Trophoblast cell (in vitro differentiated cells and primary cell): ENCODE results near the gene SSPN.

Source experiments
- DNase-seq, 2 donors: peaks; one replicate each; pipeline ENCODE4 v3.0.0-alpha.2; 2016
- H2AFZ ChIP-seq: 2 replicates; pipeline ENCODE4 v1.6.1; 2013; ENCODE audit warnings: low read length, moderate library complexity, mild to moderate bottlenecking; ENCODE audit not compliant: insufficient read depth, poor library complexity
- H2AK5ac ChIP-seq: 2 replicates; pipeline ENCODE4 v1.6.1; 2013; ENCODE audit warnings: mild to moderate bottlenecking, low read length
- H2BK120ac ChIP-seq: 2 replicates; pipeline ENCODE4 v1.6.1; 2013; ENCODE audit warnings: low read length, mild to moderate bottlenecking, moderate library complexity; ENCODE audit not compliant: insufficient read depth, poor library complexity
- H2BK12ac ChIP-seq: 2 replicates; pipeline ENCODE4 v1.6.1; 2013; ENCODE audit warnings: mild to moderate bottlenecking, low read length, moderate library complexity
- H2BK5ac ChIP-seq: 2 replicates; pipeline ENCODE4 v1.6.1; 2013; ENCODE audit warnings: low read length, low read depth, moderate library complexity, mild to moderate bottlenecking; ENCODE audit not compliant: poor library complexity
- H3K14ac ChIP-seq: 2 replicates; pipeline ENCODE4 v1.6.1; 2013; ENCODE audit warnings: mild to moderate bottlenecking, low read length
- H3K18ac ChIP-seq: 2 replicates; pipeline ENCODE4 v1.6.1; 2013; ENCODE audit warnings: mild to moderate bottlenecking, low read length
- H3K23ac ChIP-seq: 2 replicates; pipeline ENCODE4 v1.6.1; 2013; ENCODE audit warnings: low read length
- H3K27ac ChIP-seq: 2 replicates; pipeline ENCODE4 v1.5.1; 2013; ENCODE audit warnings: low read depth, mild to moderate bottlenecking, inconsistent platforms, low read length, moderate library complexity
- H3K27me3 ChIP-seq: 2 replicates; pipeline ENCODE4 v1.6.1; 2013; ENCODE audit warnings: inconsistent platforms, mild to moderate bottlenecking, low read length, moderate library complexity; ENCODE audit not compliant: insufficient read depth
- H3K36me3 ChIP-seq, 2 experiments: 1 replicate in 1 of 2; 2 replicates in 1 of 2; pipeline ENCODE4 v1.6.1; 2013; ENCODE audit warnings: low read length in 2 of 2, mild to moderate bottlenecking in 2 of 2, moderate library complexity in 1 of 2; ENCODE audit not compliant: insufficient read depth in 2 of 2, control insufficient read depth in 1 of 2
- H3K4ac ChIP-seq: 2 replicates; pipeline ENCODE4 v1.6.1; 2013; ENCODE audit warnings: low read depth, mild to moderate bottlenecking, low read length, moderate library complexity
- H3K4me1 ChIP-seq, 2 experiments: 1 replicate in 1 of 2; 2 replicates in 1 of 2; pipeline ENCODE4 v1.6.1; 2013; ENCODE audit warnings: low read length in 2 of 2, mild to moderate bottlenecking in 2 of 2, moderate library complexity in 1 of 2; ENCODE audit not compliant: insufficient read depth in 2 of 2, control insufficient read depth in 1 of 2
- H3K4me2 ChIP-seq: 2 replicates; pipeline ENCODE4 v1.6.1; 2013; ENCODE audit warnings: inconsistent platforms, mild to moderate bottlenecking, low read length, moderate library complexity
- H3K4me3 ChIP-seq: 2 replicates; pipeline ENCODE4 v1.5.1; 2013; ENCODE audit warnings: mild to moderate bottlenecking, low read depth, low read length, inconsistent platforms
- H3K79me1 ChIP-seq: one replicate; pipeline ENCODE4 v1.6.1; 2013; ENCODE audit warnings: low read length
- H3K79me2 ChIP-seq: 2 replicates; pipeline ENCODE4 v1.6.1; 2013; ENCODE audit warnings: low read length, mild to moderate bottlenecking; ENCODE audit not compliant: control insufficient read depth, insufficient read depth, poor library complexity
- H3K9ac ChIP-seq: 2 replicates; pipeline ENCODE4 v1.6.1; 2013; ENCODE audit warnings: mild to moderate bottlenecking, low read length
- H3K9me3 ChIP-seq: 2 replicates; pipeline ENCODE4 v1.6.1; 2013; ENCODE audit warnings: low read depth, mild to moderate bottlenecking, control low read depth, inconsistent platforms, low read length; ENCODE audit not compliant: insufficient read depth
- H4K12ac ChIP-seq: 2 replicates; pipeline ENCODE4 v1.6.1; 2013; ENCODE audit warnings: low read depth, mild to moderate bottlenecking, low read length, moderate library complexity
- H4K8ac ChIP-seq: 2 replicates; pipeline ENCODE4 v1.6.1; 2013; ENCODE audit warnings: low read depth, mild to moderate bottlenecking, low read length, moderate library complexity
- H4K91ac ChIP-seq: one replicate; pipeline ENCODE4 v1.6.1; 2013; ENCODE audit warnings: low read depth, mild to moderate bottlenecking, low read length, moderate library complexity
- WGBS: extraction: QIAGEN DNeasy Blood & Tissue Kit; methylation state at CpG from one replicate; pipeline ENCODE4 v1.1.7; 2013; ENCODE audit warnings: missing lambda C conversion rate; ENCODE audit not compliant: insufficient read length, insufficient coverage; ENCODE audit errors: extremely low coverage; 5-methylcytosine and 5-hydroxymethylcytosine counted together

SSPN gene

DNA sequence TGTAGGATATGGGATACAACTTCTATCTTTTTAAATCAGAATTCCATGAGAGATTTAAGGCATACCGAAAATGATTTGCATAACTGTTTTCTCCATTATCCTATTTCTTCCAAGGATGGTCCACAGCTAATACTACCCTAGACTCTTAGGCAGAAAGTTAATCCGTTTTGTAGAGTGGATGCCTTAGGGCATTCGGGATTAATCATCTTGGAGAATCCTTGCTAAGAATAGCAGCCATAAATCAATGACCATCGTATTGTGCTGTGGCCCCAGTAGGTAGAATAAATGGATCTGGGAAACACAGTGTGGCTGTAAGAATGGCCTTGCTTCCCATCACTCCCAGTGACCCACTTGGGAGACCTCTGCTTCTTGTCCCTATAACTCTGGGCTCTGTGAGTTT lies 99.6 kb downstream of the SSPN start:
- Histone ChIP-seq H3K9me3 (no peaks in the 10 kb centered on the region), H3K27ac (no peak overlapping the region), H2AFZ (no peak overlapping the region), H4K91ac (no peak overlapping the region), H3K18ac (no peak overlapping the region), H3K14ac (no peak overlapping the region), H2BK5ac (no peak overlapping the region), H3K4me2 (no peak overlapping the region), H3K4me1 (peaks cover 7 to 8% of the 10 kb centered on the region in 2 experiments), H3K36me3 (no peaks in the 10 kb centered on the region), H3K23ac (no peak overlapping the region), H2BK120ac (no peak overlapping the region), H4K8ac (no peak overlapping the region), H3K27me3 (no peaks in the 10 kb centered on the region), H3K79me2 (peaks cover 2% of the 10 kb centered on the region), H3K4me3 (no peak overlapping the region), H2BK12ac (no peak overlapping the region), H3K4ac (no peak overlapping the region), H3K9ac (no peak overlapping the region), H2AK5ac (no peak overlapping the region), H3K79me1 (peaks cover 8% of the 10 kb centered on the region), H4K12ac (no peak overlapping the region)
- DNase-seq = no peak
- no CpG with 5 or more reads among the region's 4 CpGs for WGBS

DNA sequence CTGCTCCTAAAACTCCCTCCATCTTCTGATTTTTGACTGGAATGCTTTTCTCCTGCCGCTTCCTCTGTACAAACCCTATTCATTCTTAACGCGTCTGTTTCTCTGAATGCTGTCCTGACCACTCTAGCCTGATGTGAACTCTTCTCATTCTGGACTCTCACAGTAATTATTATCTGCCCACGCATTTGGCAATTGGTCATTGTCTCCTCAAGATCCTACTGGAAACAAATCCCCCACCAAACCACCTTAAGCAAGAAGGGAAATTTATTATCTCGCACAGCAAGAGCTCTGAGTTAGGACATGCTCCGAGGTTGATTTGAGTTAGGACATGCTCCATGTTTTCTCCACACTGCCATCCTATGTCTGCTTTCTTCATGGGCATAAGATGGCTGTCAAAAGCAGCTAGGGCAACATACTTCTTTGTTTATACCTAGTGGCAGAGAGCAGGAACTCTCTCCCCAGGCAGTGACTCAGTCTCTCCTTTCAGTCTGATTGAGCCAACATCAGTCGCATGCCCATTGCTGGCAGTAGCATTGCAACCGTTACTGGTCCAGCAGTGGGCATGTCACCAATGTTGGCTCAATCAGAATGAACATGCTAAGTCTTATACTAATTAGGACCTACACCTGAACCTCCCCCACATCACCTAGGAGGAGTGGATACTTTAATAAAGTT lies 102.2 kb downstream of the SSPN start:
- Histone ChIP-seq H4K91ac (peak overlapping the region; percentile 73), H3K4me1 (peaks cover 10% of the 10 kb centered on the region in 2 experiments), H3K4me3 (no peak overlapping the region), H3K27me3 (no peaks in the 10 kb centered on the region), H2BK5ac (peak overlapping the region; percentile 25), H3K27ac (no peak overlapping the region), H3K79me2 (peaks cover 2% of the 10 kb centered on the region), H3K23ac (peak overlapping the region; percentile 82), H3K9me3 (no peaks in the 10 kb centered on the region), H2BK12ac (peak overlapping the region; percentile 98), H3K9ac (peak overlapping the region; percentile 29), H2AFZ (peak overlapping the region; percentile 25), H3K4me2 (no peak overlapping the region), H3K14ac (peak overlapping the region; percentile 72), H3K18ac (peak overlapping the region; percentile 63), H3K79me1 (peaks cover 9% of the 10 kb centered on the region), H2AK5ac (no peak overlapping the region), H4K8ac (peak overlapping the region; percentile 53), H3K4ac (peak overlapping the region; percentile 70), H3K36me3 (no peaks in the 10 kb centered on the region), H4K12ac (no peak overlapping the region), H2BK120ac (peak overlapping the region; percentile 71)
- no peak for DNase-seq
- WGBS = no CpG with 5 or more reads among the region's 8 CpGs

DNA sequence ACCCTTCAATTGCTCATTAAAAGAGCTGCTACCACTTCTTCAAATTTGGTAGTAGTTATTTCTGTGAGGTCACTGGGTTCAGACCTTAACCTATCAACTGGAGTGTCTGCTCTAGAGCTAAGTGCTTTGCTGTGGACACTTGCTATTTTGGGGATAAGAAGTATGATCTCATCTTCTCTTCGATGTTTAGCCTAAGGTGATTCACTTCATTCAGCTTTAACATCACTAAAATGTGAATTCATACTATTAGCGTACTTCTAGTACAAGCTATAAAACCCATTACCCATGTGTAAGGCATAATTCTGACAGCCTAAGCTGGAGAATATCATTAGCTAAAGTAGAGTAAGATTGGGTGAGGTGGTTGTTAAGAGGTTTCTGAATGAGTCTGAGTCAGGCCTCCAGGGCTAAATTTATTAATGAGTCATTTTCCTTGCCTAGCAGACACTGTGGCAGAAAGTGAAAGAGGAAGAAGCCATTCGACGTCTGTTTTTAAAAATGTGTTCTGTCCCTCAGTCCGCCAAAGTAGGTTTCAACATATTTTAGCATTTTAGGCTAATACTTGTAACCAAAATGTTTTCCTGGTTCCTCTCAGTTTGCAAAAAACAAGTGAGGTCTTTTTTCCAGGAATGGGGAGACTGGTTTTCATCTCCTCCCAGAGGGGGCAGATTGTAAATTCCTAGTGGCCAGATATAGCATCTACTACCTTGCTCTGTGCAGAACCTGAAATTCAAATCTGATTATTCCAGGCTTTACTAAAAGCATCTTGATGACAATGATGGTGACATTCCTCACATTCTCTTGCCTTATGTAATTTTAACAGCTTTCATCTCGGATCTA lies 103.6 kb downstream of the SSPN start:
- H3K27ac ChIP-seq = peak overlapping the region; percentile 84
- peak overlapping the region; percentile 10 for H3K4me2 ChIP-seq
- no peak overlapping the region for H4K91ac ChIP-seq
- H4K12ac ChIP-seq = no peak overlapping the region
- no peak overlapping the region for H2BK120ac ChIP-seq
- H4K8ac ChIP-seq = no peak overlapping the region
- H3K23ac ChIP-seq = no peak overlapping the region
- no CpG with 5 or more reads among the region's 6 CpGs for WGBS
- peaks cover 10% of the 10 kb centered on the region in 2 experiments for H3K4me1 ChIP-seq
- H2AFZ ChIP-seq = no peak overlapping the region
- H3K36me3 ChIP-seq = no peaks in the 10 kb centered on the region
- H3K18ac ChIP-seq = no peak overlapping the region
- H3K4ac ChIP-seq = no peak overlapping the region
- H2BK5ac ChIP-seq = no peak overlapping the region
- peaks cover 9% of the 10 kb centered on the region for H3K79me1 ChIP-seq
- H3K9ac ChIP-seq = no peak overlapping the region
- DNase-seq = peak; percentile 42 to 75
- no peak overlapping the region for H3K4me3 ChIP-seq
- H3K9me3 ChIP-seq = no peaks in the 10 kb centered on the region
- H3K79me2 ChIP-seq = peaks cover 2% of the 10 kb centered on the region
- no peak overlapping the region for H3K14ac ChIP-seq
- no peak overlapping the region for H2AK5ac ChIP-seq
- no peaks in the 10 kb centered on the region for H3K27me3 ChIP-seq
- no peak overlapping the region for H2BK12ac ChIP-seq

DNA sequence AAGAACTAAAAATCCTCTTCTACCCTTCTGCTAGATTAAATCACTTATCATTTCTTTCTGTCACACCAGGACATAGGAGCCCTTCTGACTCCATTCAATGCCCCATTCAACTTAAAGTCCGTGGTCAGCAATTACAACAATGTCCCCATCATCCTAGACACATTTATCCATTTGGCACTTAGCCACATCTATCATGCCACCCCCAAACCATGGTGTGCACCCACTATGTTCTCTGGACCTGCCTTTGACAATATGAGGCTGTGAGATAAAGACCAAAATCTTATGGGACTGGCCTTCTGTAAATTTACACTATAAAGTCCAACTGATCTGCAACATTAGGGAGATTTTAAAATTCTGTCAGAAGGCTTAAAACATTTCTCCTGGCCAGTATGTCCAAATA lies 104.4 kb downstream of the SSPN start:
- peak overlapping the region; percentile 64 for H3K14ac ChIP-seq
- WGBS = no CpG with 5 or more reads among the region's 1 CpG
- no peak overlapping the region for H3K4me3 ChIP-seq
- no peak overlapping the region for H3K23ac ChIP-seq
- H4K91ac ChIP-seq = no peak overlapping the region
- H2AFZ ChIP-seq = no peak overlapping the region
- no peak for DNase-seq
- H4K8ac ChIP-seq = no peak overlapping the region
- no peaks in the 10 kb centered on the region for H3K9me3 ChIP-seq
- H3K79me2 ChIP-seq = peaks cover 2% of the 10 kb centered on the region
- H3K27ac ChIP-seq = peak overlapping the region; percentile 84
- peak overlapping the region; percentile 77 for H2BK5ac ChIP-seq
- H3K18ac ChIP-seq = no peak overlapping the region
- no peak overlapping the region for H4K12ac ChIP-seq
- peak overlapping the region; percentile 43 for H3K4me2 ChIP-seq
- H3K79me1 ChIP-seq = peaks cover 9% of the 10 kb centered on the region
- no peaks in the 10 kb centered on the region for H3K27me3 ChIP-seq
- H2AK5ac ChIP-seq = peak overlapping the region; percentile 49
- no peaks in the 10 kb centered on the region for H3K36me3 ChIP-seq
- H3K4ac ChIP-seq = no peak overlapping the region
- peak overlapping the region; percentile 51 for H2BK12ac ChIP-seq
- peaks cover 10% of the 10 kb centered on the region in 2 experiments for H3K4me1 ChIP-seq
- H3K9ac ChIP-seq = no peak overlapping the region
- H2BK120ac ChIP-seq = peak overlapping the region; percentile 68
